Measurements from ENCODE around the gene BNIPL.
A peak's percentile ranks its signal among the peaks of the same experiment; 100 is the strongest.

GRCh38 chr1:151047591-151047924, 11.2 kb downstream of the BNIPL start, which contains the start of gene C1orf56:
- no peak for TF ChIP-seq CTCF (IDR thresholded peaks at IDR 0.05)
- TF ChIP-seq POLR2A (IDR thresholded peaks at IDR 0.05): peak in 1 of 2 donors; percentile 74

Data from adrenal gland (tissue), 5 donors.